IPS DF 6.9 (cell line): ENCODE data around the gene ADIPOR1.

Source experiments
- DNase-seq: peaks from one replicate; pipeline ENCODE4 v3.0.0-alpha.2; 2013; ENCODE audit warnings: low read depth, low spot score
- H3K27ac ChIP-seq: one replicate; pipeline ENCODE4 v1.5.1; 2013; ENCODE audit warnings: low read length, control low read depth
- H3K27me3 ChIP-seq: 2 replicates; pipeline ENCODE4 v1.6.1; 2013; ENCODE audit warnings: mild to moderate bottlenecking, low read length; ENCODE audit not compliant: control insufficient read depth, insufficient read depth
- H3K36me3 ChIP-seq: 2 replicates; pipeline ENCODE4 v1.6.1; 2013; ENCODE audit warnings: low read length; ENCODE audit not compliant: control insufficient read depth, insufficient read depth
- H3K4me1 ChIP-seq: 2 replicates; pipeline ENCODE4 v1.6.1; 2013; ENCODE audit warnings: low read length; ENCODE audit not compliant: control insufficient read depth, insufficient read depth
- H3K4me3 ChIP-seq: 2 replicates; pipeline ENCODE4 v1.5.1; 2013; ENCODE audit warnings: mild to moderate bottlenecking, low read length
- H3K9me3 ChIP-seq: 2 replicates; pipeline ENCODE4 v1.6.1; 2013; ENCODE audit warnings: low read length, inconsistent platforms; ENCODE audit not compliant: control insufficient read depth, insufficient read depth
- WGBS: extraction: QIAGEN DNeasy Blood & Tissue Kit; methylation state at CpG from one replicate; pipeline ENCODE4 v1.1.7; 2013; ENCODE audit warnings: mixed read lengths, missing lambda C conversion rate; ENCODE audit not compliant: insufficient read length, insufficient coverage; 5-methylcytosine and 5-hydroxymethylcytosine counted together

Gene ADIPOR1

GRCh38 chr1:202954057-202954745 is 3.9 kb downstream of the ADIPOR1 start:
- Histone ChIP-seq H3K9me3 (no peaks in the 10 kb centered on the region), H3K27me3 (no peaks in the 10 kb centered on the region), H3K27ac (no peak overlapping the region), H3K4me1 (peaks cover 1% of the 10 kb centered on the region; the same call in 1 of the 2 replicates), H3K4me3 (no peak overlapping the region), H3K36me3 (peaks cover 8% of the 10 kb centered on the region; the same call in 1 of the 2 replicates)
- DNase-seq: no peak
- WGBS: no CpG with 5 or more reads among the region's 6 CpGs

- no peak for DNase-seq
- H3K27me3 ChIP-seq: no peaks in the 10 kb centered on the region
- H3K36me3 ChIP-seq: peaks cover 12% of the 10 kb centered on the region; the same call in 1 of the 2 replicates
- no peak overlapping the region for H3K4me3 ChIP-seq
- H3K27ac ChIP-seq: no peak overlapping the region
- H3K9me3 ChIP-seq: no peaks in the 10 kb centered on the region
- no peaks in the 10 kb centered on the region; the same call in 1 of the 2 replicates for H3K4me1 ChIP-seq
Observed at GRCh38 chr1:202953392-202953791, 4.7 kb downstream of the ADIPOR1 start.

GRCh38 chr1:202952818-202953217 is 5.3 kb downstream of the ADIPOR1 start:
- no peak for DNase-seq
- H3K27ac ChIP-seq: no peak overlapping the region
- H3K9me3 ChIP-seq: no peaks in the 10 kb centered on the region
- no CpG with 5 or more reads among the region's 4 CpGs for WGBS
- no peaks in the 10 kb centered on the region for H3K27me3 ChIP-seq
- peaks cover 15% of the 10 kb centered on the region; the same call in 1 of the 2 replicates for H3K36me3 ChIP-seq
- no peak overlapping the region for H3K4me3 ChIP-seq
- no peaks in the 10 kb centered on the region for H3K4me1 ChIP-seq

DNA sequence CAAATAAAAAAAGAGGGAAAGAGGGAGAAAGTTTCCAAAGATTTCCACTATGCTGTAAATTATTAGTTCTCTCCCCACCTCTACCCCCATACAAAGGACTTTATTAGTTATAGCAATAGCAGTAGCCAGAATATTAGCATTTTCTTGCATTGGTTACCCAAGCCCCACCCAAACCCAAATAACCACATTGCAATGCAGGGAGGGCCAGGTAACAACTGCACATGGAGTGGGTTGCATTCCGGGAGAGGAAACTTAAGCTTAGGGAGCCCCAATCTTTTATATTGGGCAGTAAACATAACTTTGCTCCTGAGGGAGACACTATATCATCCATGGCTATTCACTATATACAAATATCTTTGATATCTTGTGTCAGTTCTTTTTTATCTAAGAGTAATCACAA is 6.0 kb downstream of the ADIPOR1 start:
- WGBS: no CpG with 5 or more reads among the region's 1 CpG
- Histone ChIP-seq H3K27ac (no peak overlapping the region), H3K36me3 (peaks cover 15% of the 10 kb centered on the region; the same call in 1 of the 2 replicates)

DNA sequence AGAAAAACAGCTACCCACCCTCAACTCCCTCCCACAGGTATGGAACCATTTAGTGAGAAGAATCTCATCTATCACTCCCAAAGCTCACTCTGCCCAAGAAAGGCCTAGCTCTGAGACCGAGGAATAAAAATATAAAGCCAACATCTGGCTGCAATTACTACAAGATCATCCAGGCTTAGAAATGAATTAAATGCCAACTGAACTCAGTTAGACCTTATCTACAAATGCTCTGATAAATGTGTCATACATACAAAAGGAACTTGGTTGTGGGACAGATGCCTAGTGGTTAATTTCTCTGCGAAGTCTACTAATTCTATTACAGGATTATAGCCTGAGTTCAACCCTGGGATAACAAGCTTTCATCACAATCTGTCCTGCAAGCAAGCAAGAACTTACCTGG is 6.7 kb downstream of the ADIPOR1 start:
- Histone ChIP-seq H3K36me3 (peaks cover 15% of the 10 kb centered on the region; the same call in 1 of the 2 replicates), H3K27ac (no peak overlapping the region), H3K4me3 (no peak overlapping the region), H3K27me3 (no peaks in the 10 kb centered on the region), H3K4me1 (no peaks in the 10 kb centered on the region), H3K9me3 (no peaks in the 10 kb centered on the region)
- WGBS: no CpG with 5 or more reads among the region's 2 CpGs
- DNase-seq: no peak

More for the DNA sequence above, 6.0 kb downstream of the ADIPOR1 start:
- no peak for DNase-seq
- Histone ChIP-seq H3K4me1 (no peaks in the 10 kb centered on the region), H3K9me3 (no peaks in the 10 kb centered on the region), H3K4me3 (no peak overlapping the region), H3K27me3 (no peaks in the 10 kb centered on the region)

DNA sequence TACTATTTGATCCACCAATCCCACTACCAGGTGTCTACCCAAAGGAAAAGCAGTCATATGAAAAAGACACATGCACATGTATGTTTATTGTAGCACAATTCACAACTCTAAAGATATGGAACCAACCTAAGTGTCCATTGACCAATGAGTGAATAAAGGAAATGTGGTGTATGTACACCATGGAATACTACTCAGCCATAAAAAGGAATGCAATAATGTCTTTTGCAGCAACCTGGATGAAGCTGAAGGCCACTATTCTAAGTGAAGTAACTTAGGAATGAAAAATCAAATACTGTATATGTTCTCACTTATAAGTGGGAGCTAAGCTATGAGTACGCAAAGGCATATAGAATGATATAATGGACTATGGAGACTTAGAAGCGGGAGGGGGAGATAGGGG is 12.6 kb downstream of the ADIPOR1 start:
- H3K27me3 ChIP-seq: no peaks in the 10 kb centered on the region
- no peaks in the 10 kb centered on the region for H3K4me1 ChIP-seq
- no peak for DNase-seq
- WGBS: no CpG with 5 or more reads among the region's 2 CpGs
- peaks cover 48% of the 10 kb centered on the region; the same call in 1 of the 2 replicates for H3K36me3 ChIP-seq
- no peak overlapping the region for H3K4me3 ChIP-seq
- no peak overlapping the region for H3K27ac ChIP-seq
- no peaks in the 10 kb centered on the region for H3K9me3 ChIP-seq

- WGBS: no CpG with 5 or more reads among the region's 5 CpGs
- Histone ChIP-seq H3K36me3 (peaks cover 43% of the 10 kb centered on the region; the same call in 1 of the 2 replicates), H3K4me1 (no peaks in the 10 kb centered on the region), H3K27ac (no peak overlapping the region), H3K9me3 (no peaks in the 10 kb centered on the region), H3K4me3 (no peak overlapping the region), H3K27me3 (no peaks in the 10 kb centered on the region)
- no peak for DNase-seq
Observed at GRCh38 chr1:202944438-202944921, 13.6 kb downstream of the ADIPOR1 start.

- H3K9me3 ChIP-seq: no peaks in the 10 kb centered on the region
- DNase-seq: no peak
- no peaks in the 10 kb centered on the region for H3K4me1 ChIP-seq
- no peaks in the 10 kb centered on the region for H3K27me3 ChIP-seq
- H3K36me3 ChIP-seq: peaks cover 35% of the 10 kb centered on the region; the same call in 1 of the 2 replicates
- no CpG with 5 or more reads among the region's 1 CpG for WGBS
- no peak overlapping the region for H3K27ac ChIP-seq
- no peak overlapping the region for H3K4me3 ChIP-seq
Observed at GRCh38 chr1:202942426-202942825, 15.7 kb downstream of the ADIPOR1 start.

DNA sequence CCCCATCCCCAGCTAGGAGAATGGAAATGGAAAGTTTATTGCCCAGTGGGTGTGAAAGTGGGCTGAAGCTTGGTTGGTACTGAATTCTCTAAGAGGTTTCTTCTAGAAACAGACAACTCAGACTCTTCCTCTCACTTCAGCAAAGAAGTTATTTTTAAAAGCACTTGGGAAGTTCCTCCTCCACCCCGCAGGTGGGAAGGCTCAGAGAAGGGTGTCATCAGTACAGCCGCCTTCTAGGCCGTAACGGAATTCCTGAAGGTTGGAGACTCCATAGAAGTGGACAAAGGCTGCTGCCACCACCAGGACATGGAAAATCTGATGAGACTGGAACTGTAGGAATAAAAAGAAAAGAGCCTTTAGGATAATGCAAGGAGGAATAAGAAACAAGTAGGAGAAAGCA is 16.7 kb downstream of the ADIPOR1 start:
- Histone ChIP-seq H3K4me1 (no peaks in the 10 kb centered on the region), H3K27me3 (no peaks in the 10 kb centered on the region), H3K36me3 (peaks cover 34% of the 10 kb centered on the region; the same call in 1 of the 2 replicates), H3K27ac (no peak overlapping the region), H3K4me3 (no peak overlapping the region), H3K9me3 (no peaks in the 10 kb centered on the region)
- no peak for DNase-seq
- no CpG with 5 or more reads among the region's 4 CpGs for WGBS

- H3K27ac ChIP-seq: no peak overlapping the region
- peaks cover 30% of the 10 kb centered on the region; the same call in 1 of the 2 replicates for H3K36me3 ChIP-seq
- no peak for DNase-seq
- no peaks in the 10 kb centered on the region for H3K4me1 ChIP-seq
- H3K4me3 ChIP-seq: no peak overlapping the region
- H3K27me3 ChIP-seq: no peaks in the 10 kb centered on the region
- no peaks in the 10 kb centered on the region for H3K9me3 ChIP-seq
Observed at GRCh38 chr1:202940561-202940960, 17.6 kb downstream of the ADIPOR1 start.
